K562 treated with DMSO at 1 percent for 48 hours (cell line): ENCODE data around the gene SPIN2B. TPM values are rescaled to one million over a fixed set of nuclear protein-coding genes. Genes with fewer than 3 reads are reported as not detected.

ENCODE experiments used
- total RNA-seq: library from RNA; unstranded; fragments of 300-600 nt; gene quantifications from 2 replicates; pipeline ENCODE4 v1.2.3, GENCODE V29; 2022; ENCODE audit warnings: low replicate concordance; ENCODE audit errors: extremely low read depth

The SPIN2B gene
- not detected in 2 replicates for total RNA-seq

DNA sequence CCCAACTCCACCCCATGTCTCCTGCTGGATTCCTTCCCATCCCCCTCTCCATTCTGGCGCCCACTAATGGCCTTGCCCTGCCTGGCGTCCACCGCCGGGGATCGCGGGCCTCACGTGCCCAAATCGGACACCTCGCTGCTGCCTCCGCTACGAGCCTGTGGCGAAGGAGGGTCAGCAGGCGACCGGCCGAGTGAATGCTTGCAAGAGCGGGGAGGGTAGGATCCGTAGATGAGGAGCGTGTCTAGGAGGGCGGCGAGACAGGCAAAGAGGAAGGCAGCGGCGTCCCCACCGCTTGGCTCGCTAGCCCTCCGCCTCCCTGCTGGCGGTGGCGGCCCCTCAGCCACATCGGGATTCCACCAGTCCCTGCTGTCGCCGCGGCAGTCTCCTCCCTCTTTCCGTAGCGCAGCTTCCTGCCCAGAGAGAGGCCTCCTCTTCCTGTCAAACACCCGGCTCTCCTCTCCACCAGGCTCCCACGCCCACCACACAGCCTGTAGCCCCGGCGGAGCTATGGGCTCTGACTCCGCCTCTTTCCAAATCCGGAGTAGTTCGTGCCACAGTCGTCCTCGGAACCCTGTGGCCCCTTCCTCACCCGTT lies at the start of gene SPIN2B:
Gene SPIN2B, minus strand, starts transcription at position 387 of the 594 bp plus-strand sequence.

DNA sequence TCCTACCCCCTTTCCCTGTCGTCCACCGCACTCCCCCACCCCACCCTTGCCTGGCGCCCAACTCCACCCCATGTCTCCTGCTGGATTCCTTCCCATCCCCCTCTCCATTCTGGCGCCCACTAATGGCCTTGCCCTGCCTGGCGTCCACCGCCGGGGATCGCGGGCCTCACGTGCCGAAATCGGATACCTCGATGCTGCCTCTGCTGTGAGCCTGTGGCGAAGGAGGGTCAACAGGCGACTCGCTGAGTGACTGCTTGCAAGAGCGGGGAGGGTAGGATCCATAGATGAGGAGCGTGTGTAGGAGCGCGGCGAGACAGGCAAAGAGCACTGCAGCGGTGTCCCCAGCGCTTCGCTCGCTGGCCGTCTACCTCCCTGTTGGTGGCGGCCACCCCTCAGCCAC lies 15.7 kb upstream of the SPIN2B start, which contains the start of gene SPIN2A:
Gene SPIN2A, minus strand, starts transcription at position 325 of the 400 bp plus-strand sequence. CDS start 800 bp downstream, outside the sequence.

Other genes starting within 250 kb of the SPIN2B start
- not detected in 2 replicates for gene SPIN3, start 126.0 kb downstream of the SPIN2B start, total RNA-seq
- gene SPIN2A, start 15.8 kb upstream of the SPIN2B start, total RNA-seq = not detected in 2 replicates
- not detected in 2 replicates for gene FAAH2, start 165.2 kb upstream of the SPIN2B start, total RNA-seq